COLO668 (cell line): ENCODE measurements around the gene SERINC3.
"Not testable (repeated sequence)": the region's sequence is repeated elsewhere in the genome, so short reads cannot be mapped to it uniquely, and the experiment has no call there.

Source experiments
- DNase-seq: peaks from one replicate; lab custom pipeline; 2025; ENCODE audit not compliant: unreplicated experiment; lab: John Stamatoyannopoulos, UW

SERINC3 gene

DNA sequence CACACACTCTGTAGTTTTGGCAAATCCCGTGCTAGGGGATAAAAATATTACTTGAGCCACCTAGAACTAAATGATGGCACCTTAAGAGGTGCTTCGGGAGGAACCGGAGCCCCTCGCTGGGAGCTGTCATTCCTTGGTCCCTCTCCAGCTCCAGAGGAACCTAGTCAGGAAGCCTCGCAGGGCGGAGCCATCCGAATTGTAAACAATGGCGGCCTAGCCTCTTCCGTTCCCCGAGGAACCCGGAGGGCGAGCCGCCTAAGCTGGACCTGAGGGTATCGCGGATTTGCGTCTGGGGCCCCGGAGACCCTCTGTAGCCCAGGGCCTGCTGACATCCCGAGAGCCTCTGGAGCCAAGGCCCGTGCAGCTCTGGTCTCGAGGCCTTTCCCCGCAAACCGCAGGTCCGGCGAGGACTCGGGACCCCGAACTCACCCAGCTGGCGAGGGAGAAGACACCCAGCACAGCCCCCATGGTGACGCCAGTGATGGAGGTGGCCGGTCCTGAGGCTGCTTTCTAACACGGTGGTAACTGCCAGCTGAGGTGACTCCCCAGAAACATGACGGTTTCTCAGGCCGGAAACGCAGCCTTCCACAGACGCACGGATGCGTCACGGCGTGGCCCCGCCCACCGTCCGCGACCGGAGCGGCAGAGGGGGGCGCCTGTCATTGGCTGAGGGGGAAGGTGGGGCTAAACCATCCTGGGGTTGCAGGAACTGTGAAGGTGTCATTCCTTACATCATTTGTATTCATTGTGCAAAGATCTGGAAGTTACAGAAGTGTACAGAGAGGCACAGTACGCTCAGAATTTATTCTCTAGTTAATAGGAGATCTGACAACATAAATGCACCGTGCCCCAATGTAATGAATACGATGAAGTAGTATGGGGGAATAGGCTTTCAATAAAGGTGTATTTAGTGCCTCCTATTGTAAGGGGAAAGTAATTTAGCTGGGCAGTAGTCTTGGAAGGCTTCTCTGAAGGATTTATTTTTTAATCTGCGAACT lies at the start of gene SERINC3:
Gene SERINC3 (minus strand): TSS at position 587 of the 998 bp plus-strand sequence. CDS start 119 bp downstream, at position 468.
- peak; percentile 97 for DNase-seq

DNA sequence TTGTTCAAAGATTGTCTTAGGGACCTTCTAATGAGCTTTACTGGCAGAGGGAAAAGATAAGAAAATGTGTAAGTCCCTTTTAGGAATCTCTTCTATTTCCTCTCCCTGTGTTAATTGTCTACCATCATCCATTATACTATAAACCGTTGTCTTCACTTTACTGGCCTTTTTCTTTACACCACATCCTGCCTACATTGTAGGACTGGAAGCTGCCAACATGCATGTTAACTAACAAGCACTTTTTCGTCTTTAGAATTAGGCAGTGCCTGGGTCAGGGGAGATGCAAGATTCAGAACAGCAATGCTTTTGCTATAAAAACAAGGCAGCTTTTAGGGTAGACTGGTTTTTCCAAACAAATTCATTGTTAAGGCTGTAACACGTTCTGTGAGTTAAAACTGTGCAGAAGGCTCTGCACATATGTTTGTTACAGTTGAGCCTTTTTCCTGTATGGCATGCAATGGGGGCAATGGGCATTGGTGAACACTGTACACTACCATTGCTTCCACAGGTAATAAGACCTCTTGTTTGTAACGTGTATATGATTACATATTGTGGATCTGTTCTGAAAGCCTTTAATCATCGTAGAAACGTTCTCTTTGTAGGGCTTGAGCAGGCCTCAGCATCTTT lies 49.6 kb upstream of the SERINC3 start:
- no peak for DNase-seq

DNA sequence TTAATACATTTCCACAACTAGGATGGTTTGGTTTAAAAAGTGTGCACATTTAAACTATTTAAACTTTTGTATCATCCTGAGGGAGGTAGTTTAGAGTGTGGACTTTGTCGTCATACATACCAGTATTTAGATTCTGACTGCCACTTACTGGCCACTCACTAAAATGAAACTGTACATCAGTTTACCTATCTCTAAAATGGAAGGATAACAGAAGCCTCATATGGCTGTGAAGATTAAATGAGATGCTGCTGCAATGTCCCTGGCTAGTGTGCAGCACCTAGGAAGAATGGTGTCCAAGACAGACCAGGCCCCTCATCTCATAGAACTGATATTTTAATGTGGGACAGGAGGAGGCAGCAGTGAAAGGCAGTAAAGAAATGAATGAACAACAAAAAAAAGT lies 48.5 kb upstream of the SERINC3 start:
- no peak for DNase-seq

DNA sequence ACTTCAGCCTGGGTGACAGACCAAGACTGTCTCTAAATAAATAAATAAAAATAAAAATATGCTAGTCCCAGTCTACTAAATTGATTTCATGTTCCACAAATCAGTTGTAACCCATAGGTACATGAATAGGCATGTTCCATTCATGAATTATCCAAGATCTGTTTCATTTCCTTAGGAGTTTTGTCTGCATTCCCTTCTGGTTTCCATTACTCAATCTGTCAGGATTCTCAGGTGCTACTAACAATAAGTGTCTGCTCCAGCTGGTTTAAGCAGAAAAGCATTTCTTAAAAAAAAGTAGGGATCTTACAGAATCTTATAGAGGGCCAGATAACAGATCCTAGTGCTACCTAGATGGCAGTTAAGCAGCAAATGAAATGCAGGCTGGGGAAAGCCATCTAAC lies 44.9 kb upstream of the SERINC3 start:
- DNase-seq: no peak

DNA sequence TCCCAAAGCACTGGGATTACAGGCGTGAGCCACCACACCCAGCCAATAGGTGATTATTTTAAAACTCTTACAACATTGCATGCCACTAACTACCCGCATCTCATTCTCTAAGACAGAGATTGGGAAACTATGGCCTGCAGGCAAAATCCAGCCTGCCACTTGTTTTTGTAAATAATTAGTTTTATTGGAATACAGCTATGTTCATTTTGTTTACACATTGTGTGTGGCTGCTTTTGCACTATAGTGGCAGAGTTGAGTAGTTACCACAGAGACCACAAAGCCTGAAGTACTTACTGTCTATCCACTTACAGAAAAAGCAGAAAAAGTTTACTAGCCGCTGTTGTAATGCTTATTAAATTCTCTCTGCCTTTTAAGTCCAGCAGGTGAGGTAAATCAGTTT lies 44.1 kb upstream of the SERINC3 start:
- DNase-seq: no peak

DNA sequence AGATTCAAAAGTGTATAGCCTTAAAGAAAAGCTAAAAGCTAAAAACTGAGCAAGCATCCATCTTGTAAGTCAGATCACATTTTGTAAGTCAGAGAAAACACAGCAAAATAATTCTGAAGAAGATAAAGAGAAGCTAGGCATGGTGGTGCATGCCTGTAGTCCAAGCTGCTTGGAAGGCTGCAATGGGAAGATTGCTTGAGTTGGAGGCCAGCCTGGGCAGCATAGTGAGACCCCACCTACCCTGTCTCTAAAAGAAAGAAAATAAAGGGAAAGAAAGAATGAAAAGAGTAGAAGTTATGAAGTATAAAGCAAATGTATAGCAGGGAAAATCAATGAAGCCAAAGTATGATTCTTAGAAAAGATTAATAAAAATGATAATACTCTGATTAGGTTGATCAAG lies 40.0 kb upstream of the SERINC3 start:
- no peak for DNase-seq

DNA sequence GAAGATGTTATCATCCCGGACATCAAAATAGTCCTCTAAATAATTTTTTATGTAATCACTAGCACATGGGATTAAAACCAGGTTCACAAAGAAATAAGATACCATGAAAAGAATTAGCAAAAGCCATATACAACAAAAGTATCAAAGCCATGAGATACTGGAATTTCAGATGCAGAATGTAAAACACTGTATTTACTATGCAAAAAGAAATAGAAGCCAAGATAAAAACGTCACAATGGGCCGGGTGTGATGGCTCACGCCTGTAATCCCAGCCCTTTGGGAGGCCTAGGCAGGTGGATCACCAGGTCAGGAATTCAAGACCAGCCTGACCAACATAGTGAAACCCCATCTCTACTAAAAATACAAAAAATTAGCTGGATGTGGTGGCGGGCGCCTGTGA lies 38.9 kb upstream of the SERINC3 start:
- DNase-seq: not testable (repeated sequence)

DNA sequence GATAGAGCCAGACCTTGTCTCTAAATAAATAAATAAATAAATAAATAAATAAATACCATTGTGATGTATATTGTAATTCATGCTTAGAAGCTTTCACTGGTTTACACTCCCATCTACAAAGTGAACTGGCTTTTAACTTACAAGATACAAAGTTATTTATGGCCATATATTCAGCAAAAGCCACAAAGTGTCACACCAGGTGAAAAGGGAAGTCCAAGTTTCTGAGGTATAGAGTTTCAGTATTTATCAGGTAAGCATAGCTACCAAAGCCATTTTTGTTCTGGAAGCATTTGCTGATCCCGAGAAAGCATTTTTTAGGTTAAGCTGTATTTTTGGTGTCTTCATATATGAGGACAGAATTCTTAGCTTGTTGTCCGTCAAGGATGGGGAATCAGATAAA lies 38.4 kb upstream of the SERINC3 start:
- DNase-seq: no peak

DNA sequence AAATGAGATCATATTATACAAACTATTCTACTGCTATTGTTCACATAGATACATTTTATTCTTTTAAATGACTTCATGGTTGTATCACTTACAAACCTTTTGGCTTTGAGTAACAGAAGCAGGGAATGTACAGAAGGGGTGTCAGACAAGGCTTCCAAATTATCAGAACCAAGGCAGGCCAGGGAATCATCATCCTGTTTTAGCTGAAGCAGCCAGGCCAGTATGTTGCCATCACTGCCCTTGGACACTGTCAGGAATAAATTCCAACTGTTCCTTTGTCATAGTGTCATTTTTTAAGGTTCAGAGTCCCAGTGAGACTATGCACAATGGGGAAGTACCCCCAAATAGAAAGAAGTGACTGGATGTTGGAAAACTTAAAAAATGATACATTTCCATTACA lies 37.4 kb upstream of the SERINC3 start:
- no peak for DNase-seq

DNA sequence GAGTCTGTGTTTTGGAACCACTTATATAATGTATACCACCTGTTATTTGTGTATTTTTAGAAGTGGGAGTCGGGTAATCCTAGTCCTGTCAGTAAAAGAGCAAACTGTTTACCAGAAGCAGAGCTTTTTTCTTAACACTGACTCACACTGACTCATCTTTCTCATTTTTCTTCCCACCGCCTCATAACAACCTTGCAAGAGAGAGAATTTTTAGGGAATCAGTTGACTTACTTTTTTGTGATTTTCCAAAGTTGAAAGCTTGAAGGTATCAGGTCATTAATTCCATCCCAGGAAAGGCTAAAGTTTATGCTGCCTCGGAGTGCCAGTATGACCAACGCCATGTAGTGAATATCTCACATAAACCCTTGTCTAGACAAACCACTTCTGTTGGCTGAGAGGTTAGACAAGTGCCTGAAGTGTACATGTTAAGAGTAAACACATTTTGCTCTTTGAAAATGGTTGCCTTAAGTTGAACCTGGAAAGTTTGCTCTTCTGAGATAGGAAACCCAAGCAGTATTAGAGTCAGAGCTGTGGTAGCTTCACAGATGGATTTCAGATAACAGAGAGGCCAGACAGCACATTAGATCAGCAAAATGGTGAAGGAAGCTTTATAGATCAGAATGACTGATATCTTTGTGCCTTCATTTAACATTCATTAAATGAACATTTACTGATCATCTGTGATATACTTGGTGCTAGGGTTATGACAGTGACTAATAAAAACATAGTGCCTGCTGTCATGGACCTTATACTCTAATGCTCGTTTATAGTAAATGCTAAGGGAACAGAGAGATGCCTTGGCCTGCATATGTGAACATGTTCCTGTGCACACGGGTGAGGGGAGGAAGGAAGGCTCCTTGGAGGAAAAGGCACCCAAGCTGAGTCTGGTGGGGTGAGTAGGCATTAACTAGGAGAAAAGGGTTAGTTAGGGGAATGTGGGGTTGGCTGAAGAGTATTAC lies 31.4 kb upstream of the SERINC3 start:
- no peak for DNase-seq

DNA sequence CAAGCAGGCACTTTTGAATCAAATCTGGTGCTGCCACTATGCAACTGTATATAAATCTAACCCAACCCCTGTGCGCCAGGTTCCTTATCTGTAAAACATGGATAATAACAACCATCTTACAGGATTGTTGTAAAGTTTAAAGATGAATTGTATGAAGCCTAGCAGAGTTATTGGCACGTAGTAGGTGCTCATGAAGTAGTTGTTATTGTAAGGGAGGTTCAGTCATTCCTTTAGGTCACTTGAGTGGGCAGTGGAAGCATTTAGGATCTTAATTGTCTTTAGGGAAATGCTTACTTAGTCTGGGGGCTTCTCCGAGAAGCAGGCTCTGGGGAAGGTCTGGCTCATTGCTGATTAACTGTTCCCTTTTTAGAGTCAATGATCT lies 30.7 kb upstream of the SERINC3 start:
- no peak for DNase-seq

DNA sequence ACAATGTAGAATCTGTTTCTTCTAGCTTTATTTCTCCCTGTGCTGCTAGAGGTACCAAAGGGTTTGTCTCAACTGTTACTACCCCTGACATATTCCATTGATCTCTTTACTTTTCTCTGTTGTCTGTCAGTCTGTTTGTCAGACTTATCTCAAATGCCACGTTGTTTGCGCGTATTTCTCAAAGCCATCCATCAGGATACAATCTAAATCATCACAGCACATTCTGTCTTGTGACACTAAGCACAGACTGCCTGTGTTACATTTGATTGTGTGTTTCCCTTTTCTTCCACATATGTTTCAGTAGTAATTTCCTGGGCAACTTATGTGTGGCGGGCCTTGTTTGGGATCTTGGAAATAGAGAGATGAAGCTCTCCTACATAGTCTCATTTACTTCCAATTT lies 30.2 kb upstream of the SERINC3 start:
- no peak for DNase-seq

DNA sequence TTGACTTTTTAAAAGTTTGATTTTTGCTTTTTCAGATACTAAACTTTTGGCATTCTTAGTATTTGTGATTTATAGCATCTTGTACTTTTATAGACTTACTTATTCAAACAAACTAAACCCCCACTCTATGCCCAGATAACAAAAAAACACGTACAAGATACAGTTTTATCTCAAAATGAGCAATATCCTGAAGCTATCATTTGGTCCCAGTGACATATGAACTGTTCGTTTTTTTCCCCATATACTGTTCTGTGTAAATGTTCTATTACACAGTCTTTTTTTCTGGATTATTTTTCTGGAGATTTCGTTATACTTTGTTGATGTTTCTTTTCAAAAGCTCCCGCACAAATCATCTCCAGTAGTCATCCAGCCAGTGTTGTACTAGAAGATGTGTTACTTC lies 27.3 kb upstream of the SERINC3 start:
- no peak for DNase-seq

DNA sequence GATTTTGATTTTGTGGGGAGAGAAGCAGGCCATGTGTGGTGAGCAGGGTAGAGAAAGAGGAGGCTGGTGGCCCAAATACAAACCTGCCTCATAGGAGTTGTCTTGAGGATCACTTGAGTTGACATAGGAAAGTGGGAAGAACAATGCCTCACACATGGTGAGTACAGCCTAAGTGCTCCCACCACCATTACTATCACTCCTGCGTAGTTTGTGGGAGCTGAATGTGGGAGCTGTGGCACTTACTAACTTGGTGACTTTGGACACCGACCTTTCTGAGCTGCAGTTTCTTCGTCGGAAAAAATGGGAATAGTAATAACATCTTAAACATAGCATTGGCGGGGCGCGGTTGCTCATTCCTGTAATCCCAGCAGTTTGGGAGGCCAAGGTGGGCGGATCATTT lies 25.5 kb upstream of the SERINC3 start:
- no peak for DNase-seq

DNA sequence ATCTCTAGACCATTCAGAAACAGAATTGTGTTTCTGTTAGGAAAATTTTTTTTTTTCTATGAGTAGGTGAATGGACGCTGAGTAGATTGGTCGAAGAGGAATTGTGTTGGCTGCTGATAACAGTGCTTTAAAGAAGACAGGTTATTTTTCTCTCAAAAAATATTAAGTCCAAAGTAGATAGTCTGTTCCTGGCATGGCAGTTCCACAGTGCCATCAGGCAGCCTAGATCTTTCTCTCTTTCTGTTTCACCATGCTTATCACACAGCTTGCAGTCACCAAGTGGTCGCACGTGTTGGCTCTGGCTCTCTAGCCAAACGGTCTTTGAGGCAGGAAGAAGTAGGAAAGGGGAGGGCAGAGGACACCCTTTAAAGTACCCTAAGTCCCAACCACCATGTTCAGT lies 22.4 kb upstream of the SERINC3 start:
- no peak for DNase-seq

DNA sequence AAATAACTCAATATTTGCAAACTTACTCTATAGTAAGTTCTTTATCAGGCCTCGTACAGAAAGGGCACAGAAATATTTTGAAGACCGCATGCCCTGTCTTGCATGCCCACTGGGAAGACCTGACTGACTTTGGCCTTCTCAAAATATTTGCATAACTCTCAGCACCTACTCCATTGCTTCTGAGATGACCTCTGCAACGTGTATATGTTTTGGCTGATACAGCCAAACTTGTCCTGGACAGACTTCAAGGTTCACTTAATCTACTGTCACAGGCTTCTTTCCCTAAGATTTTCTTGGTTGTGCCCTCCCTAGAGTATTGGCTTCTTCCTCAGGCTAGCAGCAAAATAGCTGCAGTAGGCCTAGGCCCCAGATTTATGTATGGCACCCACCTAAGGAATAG lies 21.5 kb upstream of the SERINC3 start:
- DNase-seq: no peak

DNA sequence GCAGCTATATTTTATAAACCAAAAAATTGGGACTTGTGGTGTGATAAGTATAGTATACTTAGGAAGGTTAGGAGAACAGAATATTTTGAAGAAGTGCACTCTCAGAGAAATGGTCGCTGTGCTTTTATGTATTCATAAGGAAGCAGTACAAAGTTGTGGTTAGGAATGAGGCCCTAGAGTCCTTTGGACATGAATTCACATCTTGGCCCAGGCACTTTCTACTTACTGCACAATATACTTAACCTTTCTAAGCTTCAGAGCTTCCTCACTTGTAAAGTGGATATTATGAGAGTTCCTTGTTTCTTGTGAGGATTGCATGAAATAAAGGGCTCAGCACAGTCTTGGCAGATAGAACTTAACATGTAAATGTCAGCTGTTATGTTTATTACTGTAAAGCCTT lies 21.0 kb upstream of the SERINC3 start:
- no peak for DNase-seq

DNA sequence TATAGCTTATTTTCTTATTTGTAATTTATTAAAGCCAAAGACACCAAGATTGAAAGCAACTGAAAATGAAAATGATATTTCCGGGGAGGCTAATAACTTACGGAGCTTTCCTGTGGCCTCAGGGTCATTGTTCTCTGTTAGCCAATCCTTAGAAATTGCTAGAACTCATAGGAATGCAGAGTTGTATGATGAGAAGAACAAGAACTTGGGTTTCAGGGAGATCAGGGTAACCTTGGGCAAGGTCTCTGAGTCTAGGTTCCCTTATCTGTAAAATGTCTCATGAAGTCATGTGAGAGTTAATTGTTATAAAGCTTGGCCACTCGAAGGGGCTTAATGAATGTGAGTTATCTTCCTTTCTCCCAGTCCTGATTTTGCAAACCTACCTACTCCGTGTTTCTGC lies 20.1 kb upstream of the SERINC3 start:
- DNase-seq: no peak

DNA sequence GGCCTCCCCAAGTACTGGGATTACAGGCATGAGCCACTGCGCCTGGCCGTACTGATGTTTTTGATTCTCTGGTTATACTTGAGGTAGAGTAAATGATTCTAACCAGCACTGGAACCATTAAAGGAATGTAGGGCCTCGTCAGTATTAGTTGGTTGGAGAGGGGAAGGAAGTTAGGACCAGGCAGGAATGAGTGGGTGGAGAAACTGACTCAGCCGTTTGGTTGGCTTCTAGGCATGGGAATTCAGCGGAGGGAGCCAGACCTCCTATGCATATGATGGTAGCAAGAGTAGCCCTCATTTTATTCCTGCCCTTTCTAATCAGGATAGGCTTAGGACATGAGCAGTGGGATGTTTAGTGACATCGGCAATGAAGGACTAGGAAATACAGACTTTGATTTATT lies 19.0 kb upstream of the SERINC3 start:
- DNase-seq: no peak

DNA sequence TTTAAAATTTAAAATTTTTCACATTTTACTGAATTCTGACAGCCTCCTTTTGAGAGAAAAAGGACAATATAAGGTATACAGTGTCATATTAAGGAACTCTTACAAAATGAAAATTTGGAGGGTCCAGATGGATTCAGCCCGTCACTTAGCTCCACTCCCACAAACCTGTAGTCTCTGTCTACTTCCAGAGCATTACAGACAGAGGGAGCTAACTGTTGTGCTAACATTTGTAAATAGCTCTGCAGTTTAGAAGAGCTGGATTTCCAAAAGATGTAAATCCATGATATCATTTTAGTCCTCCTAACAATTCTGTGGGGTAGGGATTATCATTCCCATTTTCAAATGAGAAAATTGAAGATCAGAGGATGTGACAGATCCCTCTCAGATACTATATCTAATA lies 16.1 kb upstream of the SERINC3 start:
- DNase-seq: no peak

DNA sequence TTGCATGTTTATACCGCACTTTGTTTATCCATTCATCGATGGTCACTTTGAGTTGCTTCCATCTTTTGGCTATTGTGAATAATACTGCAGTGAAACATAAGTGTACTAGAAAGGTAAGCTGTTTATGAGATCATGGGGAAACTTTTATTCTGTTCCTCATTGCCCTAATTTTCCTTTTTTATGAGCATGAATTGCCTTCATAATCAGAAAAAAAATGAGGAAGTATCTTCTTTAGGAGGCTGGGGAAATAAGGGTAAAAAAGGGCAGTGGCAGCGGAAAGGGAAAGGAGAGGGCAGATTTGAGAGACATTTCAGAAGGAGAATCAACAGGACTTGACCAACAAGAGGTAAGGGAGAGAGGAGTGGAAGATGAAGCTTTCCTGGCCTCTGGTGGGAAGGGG lies 14.3 kb upstream of the SERINC3 start:
- no peak for DNase-seq
